Colonic mucosa (tissue), 4 donors: ENCODE results near the gene HIPK3. TPM values are rescaled to one million over a fixed set of nuclear protein-coding genes. Genes with fewer than 3 reads are reported as not detected.
"Not testable (repeated sequence)": the region's sequence is repeated elsewhere in the genome, so short reads cannot be mapped to it uniquely, and the experiment has no call there.

Experiments used
- DNase-seq: peaks from one replicate; pipeline ENCODE4 v3.0.0-alpha.2; 2020
- H3K27ac ChIP-seq: fragments of 200-600 bp; one replicate; pipeline ENCODE4 v1.8.0; 2021
- H3K27me3 ChIP-seq: fragments of 200-600 bp; one replicate; pipeline ENCODE4 v1.8.0; 2021
- H3K36me3 ChIP-seq: fragments of 200-600 bp; one replicate; pipeline ENCODE4 v1.8.0; 2021
- H3K4me1 ChIP-seq: fragments of 200-600 bp; one replicate; pipeline ENCODE4 v1.8.0; 2021; ENCODE audit warnings: mild to moderate bottlenecking
- H3K4me3 ChIP-seq: fragments of 200-600 bp; one replicate; pipeline ENCODE4 v1.8.0; 2021
- H3K9ac ChIP-seq, 2 donors: one replicate each; pipeline ENCODE4 v1.7.0; 2013; ENCODE audit warnings: control low read depth in 2 of 2, low read depth in 2 of 2, low read length in 2 of 2
- H3K9me3 ChIP-seq: fragments of 200-600 bp; one replicate; pipeline ENCODE4 v1.8.0; 2021
- intact Hi-C: fragments of 100-400 bp; cut with DNase I; formaldehyde crosslinking; loops from one replicate; pipeline ENCODE4 v1.14.1; 2022
- total RNA-seq, 2 donors: library from RNA; stranded (reverse); fragmentation: NEBNext Ultra II Directional in 1 of 2; extraction: Animal tissue kit (Norgen Biotek cat#: 25700) in 1 of 2; gene quantifications; one replicate each; pipeline ENCODE4 v1.2.1, GENCODE V29; 2021
- TF ChIP-seq, protein P1 (sequence below): fragments of 200-600 bp; IDR thresholded peaks from one replicate; pipeline ENCODE4 v1.8.0; 2022; ENCODE audit warnings: antibody characterized with exemption, mild to moderate bottlenecking
- donor health status: healthy.
- donor health status: DM: no; HTN: no; CAD: no.
- donor health status: DM: no; HTN: no; CAD: no.

HIPK3 gene
- total RNA-seq, 2 donors from 2014 or later = 48.1 to 96.3 TPM

DNA sequence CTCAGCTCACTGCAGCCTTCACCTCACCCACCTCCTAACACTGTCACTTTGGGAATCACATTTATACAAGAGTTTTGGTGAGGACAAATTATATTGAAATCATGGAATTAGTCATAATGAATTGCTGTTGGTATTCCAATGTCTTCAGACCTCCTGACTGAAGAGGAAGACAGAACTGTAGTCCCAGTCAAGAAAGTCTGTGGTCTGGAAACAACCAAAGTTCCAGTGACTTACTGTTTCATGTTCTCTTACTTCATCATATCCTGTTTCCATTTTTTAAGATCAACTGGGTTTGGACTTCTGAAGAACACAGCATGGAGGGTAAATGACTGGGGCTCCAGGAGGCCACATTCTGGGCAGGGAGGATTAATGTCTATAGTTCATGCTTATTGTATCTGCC is 43.0 kb upstream of the HIPK3 start:
- TF ChIP-seq, protein P1, sequence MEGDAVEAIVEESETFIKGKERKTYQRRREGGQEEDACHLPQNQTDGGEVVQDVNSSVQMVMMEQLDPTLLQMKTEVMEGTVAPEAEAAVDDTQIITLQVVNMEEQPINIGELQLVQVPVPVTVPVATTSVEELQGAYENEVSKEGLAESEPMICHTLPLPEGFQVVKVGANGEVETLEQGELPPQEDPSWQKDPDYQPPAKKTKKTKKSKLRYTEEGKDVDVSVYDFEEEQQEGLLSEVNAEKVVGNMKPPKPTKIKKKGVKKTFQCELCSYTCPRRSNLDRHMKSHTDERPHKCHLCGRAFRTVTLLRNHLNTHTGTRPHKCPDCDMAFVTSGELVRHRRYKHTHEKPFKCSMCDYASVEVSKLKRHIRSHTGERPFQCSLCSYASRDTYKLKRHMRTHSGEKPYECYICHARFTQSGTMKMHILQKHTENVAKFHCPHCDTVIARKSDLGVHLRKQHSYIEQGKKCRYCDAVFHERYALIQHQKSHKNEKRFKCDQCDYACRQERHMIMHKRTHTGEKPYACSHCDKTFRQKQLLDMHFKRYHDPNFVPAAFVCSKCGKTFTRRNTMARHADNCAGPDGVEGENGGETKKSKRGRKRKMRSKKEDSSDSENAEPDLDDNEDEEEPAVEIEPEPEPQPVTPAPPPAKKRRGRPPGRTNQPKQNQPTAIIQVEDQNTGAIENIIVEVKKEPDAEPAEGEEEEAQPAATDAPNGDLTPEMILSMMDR = no peak
- Histone ChIP-seq H3K4me1 (no peaks in the 10 kb centered on the region), H3K27ac (no peak overlapping the region), H3K9ac (no peak overlapping the region), H3K36me3 (no peaks in the 10 kb centered on the region), H3K4me3 (no peak overlapping the region), H3K27me3 (no peaks in the 10 kb centered on the region), H3K9me3 (no peaks in the 10 kb centered on the region)
- intact Hi-C loops = no loop called here
- DNase-seq = no peak

DNA sequence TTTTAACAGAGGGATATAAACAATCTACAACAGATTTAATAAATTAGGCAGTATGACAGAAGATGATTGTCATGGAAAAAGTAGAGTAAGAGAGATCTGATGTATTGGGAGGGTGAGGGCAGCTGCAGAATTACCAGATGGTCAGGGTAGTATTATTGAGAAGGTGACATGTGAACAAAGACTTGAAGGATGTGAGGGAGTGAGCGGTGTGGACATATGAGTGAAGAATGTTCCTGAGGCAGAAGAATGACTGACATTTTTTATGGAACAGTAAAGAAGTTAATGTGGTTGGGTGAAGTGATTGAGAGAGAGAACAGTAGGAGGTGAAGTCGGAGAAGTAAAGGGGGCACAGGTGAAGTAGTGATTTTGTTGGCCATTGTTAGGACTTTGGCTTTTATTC is 42.4 kb upstream of the HIPK3 start:
- intact Hi-C loops = no loop called here

DNA sequence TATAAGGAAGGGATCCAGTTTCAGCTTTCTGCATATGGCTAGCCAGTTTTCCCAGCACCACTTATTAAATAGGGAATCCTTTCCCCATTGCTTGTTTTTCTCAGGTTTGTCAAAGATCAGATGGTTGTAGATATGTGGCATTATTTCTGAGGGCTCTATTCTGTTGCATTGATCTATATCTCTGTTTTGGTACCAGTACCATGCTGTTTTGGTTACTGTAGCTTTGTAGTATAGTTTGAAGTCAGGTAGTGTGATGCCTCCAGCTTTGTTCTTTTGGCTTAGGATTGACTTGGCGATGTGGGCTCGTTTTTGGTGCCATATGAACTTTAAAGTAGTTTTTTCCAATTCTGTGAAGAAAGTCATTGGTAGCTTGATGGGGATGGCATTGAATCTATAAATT is 40.5 kb upstream of the HIPK3 start:
- H3K36me3 ChIP-seq, H3K27me3 ChIP-seq, H3K4me3 ChIP-seq, H3K4me1 ChIP-seq, H3K9me3 ChIP-seq, DNase-seq, H3K9ac ChIP-seq, H3K27ac ChIP-seq, intact Hi-C loops: not testable (repeated sequence)

More for the DNA sequence above, 42.4 kb upstream of the HIPK3 start:
- Histone ChIP-seq H3K27me3 (no peaks in the 10 kb centered on the region), H3K36me3 (no peaks in the 10 kb centered on the region), H3K27ac (no peak overlapping the region), H3K4me3 (no peak overlapping the region), H3K9ac (no peak overlapping the region), H3K4me1 (no peaks in the 10 kb centered on the region), H3K9me3 (no peaks in the 10 kb centered on the region)
- DNase-seq = no peak
- TF ChIP-seq, protein P1 = no peak

DNA sequence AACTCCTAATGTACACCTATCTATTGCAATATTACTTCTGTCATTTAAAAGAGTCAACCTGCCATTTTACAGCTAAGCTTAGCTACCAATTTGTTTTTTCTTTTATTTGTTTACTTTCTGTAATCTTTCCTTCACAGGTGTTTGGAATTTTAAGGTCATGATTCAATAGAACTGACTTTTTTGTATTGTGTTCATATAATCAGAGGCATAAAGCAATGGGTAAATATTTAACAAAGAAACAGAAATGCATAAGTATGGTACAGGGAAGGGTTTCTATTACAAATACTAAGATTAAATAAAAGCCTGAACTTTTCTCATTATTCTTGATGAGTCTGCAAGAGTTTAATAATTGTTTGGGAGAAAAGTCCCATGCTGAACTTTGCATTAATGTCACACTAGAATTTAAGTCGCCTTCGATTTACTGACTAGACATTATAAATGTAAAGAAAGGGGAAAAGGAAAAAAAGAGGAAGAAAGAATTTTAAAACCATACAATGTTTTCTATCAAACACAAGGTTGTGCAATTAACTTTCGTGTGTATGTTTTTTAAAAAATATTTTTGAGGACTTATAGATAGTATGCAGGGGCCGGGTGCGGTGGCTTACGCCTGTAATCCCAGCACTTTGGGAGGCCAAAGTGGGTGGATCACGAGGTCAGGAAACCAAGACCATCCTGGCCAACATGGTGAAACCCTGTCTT is 35.0 kb upstream of the HIPK3 start:
- no peak overlapping the region for H3K9ac ChIP-seq
- DNase-seq = no peak
- intact Hi-C loops = no loop called here
- H3K27me3 ChIP-seq = no peaks in the 10 kb centered on the region
- H3K36me3 ChIP-seq = no peaks in the 10 kb centered on the region
- no peak overlapping the region for H3K4me3 ChIP-seq
- H3K4me1 ChIP-seq = no peaks in the 10 kb centered on the region
- TF ChIP-seq, protein P1 = no peak
- H3K9me3 ChIP-seq = no peaks in the 10 kb centered on the region
- no peak overlapping the region for H3K27ac ChIP-seq

DNA sequence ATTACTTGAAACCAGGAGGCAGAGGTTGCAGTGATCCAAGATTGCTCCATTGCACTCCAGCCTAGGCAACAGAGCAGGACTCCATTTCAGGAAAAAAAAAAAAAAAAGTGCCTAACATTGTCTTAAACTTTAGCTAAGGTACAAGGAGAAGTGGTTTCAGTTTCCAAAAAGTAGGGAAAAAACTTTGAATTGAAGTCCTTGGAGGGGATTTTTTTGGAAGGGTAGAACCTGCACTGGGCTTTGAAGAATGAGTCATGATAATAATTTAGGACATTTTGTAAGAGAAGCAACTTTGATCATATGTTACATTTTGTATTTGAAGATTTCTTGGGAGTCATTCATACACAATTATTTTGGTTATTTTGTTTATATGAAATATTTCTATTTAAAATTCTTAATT is 31.8 kb upstream of the HIPK3 start:
- Histone ChIP-seq H3K4me1 (no peaks in the 10 kb centered on the region), H3K9ac (no peak overlapping the region), H3K9me3 (no peaks in the 10 kb centered on the region), H3K27ac (no peak overlapping the region), H3K36me3 (no peaks in the 10 kb centered on the region), H3K4me3 (no peak overlapping the region), H3K27me3 (no peaks in the 10 kb centered on the region)
- TF ChIP-seq, protein P1 = no peak
- intact Hi-C loops = no loop called here
- DNase-seq = no peak

DNA sequence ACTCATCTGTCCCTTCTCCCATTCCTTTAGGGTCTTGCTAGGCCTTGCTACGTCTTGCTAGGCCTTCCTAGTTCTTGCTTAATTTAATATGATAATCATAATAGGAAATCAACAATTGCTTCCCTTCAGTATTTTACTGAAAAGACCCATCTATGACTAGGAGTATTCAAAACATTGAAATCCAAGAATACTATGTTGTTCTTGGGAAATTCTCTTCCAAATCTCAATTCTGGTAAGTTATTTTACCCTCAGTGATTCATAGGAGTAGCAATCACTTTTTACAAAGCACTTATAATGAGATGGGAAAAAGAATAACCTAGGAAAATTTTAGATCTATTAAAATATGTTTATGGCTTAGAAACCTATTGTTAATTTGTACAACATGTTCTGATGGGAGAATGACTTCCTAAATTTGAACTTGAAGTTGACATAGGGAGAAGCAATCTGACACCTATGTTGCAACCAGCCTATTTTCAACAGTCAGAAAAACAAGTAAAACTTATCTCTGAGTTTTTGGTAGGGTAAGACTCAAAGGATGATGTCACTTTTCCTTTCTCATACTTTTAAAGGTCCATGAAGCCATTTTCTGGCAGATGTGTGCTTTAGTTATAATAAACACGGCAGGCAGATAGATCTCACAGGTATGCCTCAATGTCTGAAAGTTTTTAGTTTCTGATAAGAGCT is 29.5 kb upstream of the HIPK3 start:
- TF ChIP-seq, protein P1 = no peak
- Histone ChIP-seq H3K27ac (no peak overlapping the region), H3K27me3 (no peaks in the 10 kb centered on the region), H3K4me1 (no peaks in the 10 kb centered on the region), H3K9ac (no peak overlapping the region), H3K36me3 (no peaks in the 10 kb centered on the region), H3K4me3 (no peak overlapping the region), H3K9me3 (no peaks in the 10 kb centered on the region)
- intact Hi-C loops = no loop called here
- DNase-seq = no peak
